RKO (cell line): Measurements from ENCODE around the gene MMP1.
"Not testable (repeated sequence)": the region's sequence is repeated elsewhere in the genome, so short reads cannot be mapped to it uniquely, and the experiment has no call there.

Experiments used
- DNase-seq: peaks from one replicate; pipeline ENCODE4 v3.0.0-alpha.2; 2016; ENCODE audit warnings: low spot score

The MMP1 gene

GRCh38 chr11:102760344-102761035 is 37.5 kb downstream of the MMP1 start:
- peak; percentile 95 for DNase-seq

DNA sequence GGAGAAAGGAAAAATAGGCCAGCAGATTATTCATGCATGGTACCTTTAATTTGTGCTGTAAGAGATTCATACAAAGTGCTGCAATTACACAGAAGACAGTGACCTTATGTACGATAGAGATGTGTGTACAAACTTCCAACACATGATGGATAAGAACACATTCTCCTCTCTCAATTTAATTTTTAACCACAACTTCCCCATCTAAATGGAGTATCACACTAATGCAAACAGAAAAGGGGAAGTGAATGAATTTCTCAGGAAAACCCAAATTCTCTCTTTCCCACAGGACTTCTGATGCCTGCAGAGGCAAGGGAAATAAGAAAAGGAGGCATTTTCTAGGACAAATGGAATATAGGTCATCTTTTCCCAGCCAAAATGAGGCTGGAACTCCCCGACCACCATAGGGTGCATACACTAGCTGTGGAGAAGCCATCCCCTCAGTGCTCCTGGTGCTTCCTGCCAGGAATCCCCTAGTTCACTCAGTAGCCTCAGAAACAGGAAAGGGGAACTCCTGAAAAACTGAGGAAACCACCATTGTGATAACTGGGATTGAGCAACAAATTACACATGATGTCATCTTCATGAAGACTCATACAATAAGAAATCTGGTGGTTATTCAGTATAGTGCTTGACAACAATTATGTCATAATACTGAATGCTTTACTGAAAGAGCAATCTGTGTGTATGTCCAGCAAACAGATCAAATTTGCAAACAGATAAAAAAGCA is 40.0 kb downstream of the MMP1 start:
- DNase-seq = peak; percentile 61

DNA sequence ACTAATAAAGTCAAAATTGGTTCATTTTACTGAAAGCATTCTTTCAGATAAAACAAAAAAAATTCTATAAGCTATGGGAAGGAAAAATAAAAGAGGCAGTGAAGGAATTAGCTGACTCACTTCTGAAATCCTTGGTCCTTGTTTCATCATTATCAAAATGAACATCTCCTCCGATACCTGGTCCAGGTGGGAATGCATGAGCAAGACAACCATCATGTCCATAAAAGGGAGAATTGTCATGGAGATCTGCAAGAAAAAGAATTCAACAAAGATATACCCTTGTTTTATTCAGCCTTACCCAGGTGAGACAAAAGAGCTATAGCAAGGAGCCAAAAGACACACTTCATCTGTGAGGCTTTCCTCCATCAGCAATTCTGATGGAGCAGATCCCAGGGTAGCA is 44.7 kb downstream of the MMP1 start:
- no peak for DNase-seq

- DNase-seq = no peak
Observed at GRCh38 chr11:102751673-102752072, 46.3 kb downstream of the MMP1 start.

DNA sequence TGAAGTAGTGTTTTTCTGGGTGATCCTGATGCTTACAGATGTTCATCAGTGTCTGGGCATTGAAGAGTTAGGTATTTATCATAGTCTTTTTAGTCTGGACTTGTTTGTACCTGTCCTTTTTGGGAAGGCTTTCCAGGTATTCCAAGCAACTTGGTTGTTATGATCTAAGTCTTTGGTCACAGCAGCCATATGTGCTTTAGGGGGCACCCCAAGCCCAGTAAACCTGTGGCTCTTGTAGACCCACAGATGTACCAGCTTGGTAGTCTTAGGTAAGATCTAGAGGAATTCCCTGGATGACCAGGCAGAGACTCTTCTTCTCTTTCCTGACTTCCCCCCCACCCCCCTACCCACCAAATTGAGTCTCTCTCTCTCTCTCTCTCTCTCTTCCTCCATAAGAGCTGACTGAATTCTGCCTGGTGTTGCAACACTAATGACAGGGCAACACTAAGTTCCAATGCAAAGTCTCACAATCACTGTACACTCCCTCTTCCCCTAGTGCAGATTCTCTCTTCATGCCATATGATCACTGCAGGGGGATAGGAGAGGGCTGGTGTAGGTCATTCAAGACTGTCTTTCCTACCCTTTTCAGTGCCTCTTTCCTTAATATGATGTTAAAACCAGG is 48.7 kb downstream of the MMP1 start:
- no peak for DNase-seq

DNA sequence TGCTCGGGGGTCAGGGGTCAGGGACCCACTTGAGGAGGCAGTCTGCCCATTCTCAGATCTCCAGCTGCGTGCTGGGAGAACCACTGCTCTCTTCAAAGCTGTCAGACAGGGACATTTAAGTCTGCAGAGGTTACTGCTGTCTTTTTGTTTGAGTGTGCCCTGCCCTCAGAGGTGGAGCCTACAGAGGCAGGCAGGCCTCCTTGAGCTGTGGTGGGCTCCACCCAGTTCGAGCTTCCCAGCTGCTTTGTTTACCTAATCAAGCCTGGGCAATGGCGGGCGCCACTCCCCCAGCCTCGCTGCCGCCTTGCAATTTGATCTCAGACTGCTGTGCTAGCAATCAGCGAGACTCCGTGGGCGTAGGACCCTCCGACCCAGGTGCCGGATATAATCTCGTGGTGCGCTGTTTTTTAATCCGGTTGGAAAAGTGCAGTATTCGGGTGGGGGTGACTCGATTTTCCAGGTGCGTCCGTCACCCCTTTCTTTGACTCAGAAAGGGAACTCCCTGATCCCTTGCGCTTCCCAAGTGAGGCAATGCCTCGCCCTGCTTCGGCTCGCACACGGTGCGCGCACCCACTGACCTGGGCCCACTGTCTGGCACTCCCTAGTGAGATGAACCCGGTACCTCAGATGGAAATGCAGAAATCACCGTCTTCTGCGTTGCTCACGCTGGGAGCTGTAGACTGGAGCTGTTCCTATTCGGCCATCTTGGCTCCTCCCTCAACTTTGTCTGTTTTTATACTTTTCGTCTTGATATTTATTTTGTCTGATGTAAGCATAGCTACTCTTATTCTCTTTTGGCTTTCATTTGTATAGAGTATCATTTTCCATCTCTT is 51.0 kb downstream of the MMP1 start:
- DNase-seq = not testable (repeated sequence)
